Hematopoietic multipotent progenitor cell treated with erythropoietin and hydrocortisone succinate and interleukin-3 and kit ligand, for 8 days (in vitro differentiated cells): ENCODE results near the gene LRRC25.
"Not testable (repeated sequence)": the region's sequence is repeated elsewhere in the genome, so short reads cannot be mapped to it uniquely, and the experiment has no call there.

Experiments used
- DNase-seq: peaks from one replicate; pipeline ENCODE4 v3.0.0-alpha.2; 2015

LRRC25 gene

GRCh38 chr19:18401580-18402112 lies 4.2 kb upstream of the LRRC25 start:
- peak; percentile 91 for DNase-seq

DNA sequence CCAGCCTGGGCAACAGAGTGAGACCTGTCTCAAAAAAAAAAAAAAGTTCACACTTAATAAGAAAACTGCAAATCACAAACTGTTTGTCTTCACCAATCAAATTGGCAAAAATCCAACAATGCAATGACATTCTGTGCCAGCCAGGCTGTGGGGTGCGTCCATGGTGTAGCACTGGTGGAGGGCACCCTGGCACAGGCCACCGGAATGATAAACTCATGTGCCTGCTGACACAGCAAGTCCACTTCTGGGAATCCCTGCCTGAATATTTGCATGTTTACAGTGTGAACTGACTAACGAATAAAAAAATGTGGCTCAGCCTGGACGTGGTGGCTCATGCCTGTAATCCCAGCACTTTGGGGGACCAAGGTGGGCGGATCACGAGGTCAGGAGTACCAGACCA lies 1.6 kb upstream of the LRRC25 start:
- peak; percentile 91 for DNase-seq

DNA sequence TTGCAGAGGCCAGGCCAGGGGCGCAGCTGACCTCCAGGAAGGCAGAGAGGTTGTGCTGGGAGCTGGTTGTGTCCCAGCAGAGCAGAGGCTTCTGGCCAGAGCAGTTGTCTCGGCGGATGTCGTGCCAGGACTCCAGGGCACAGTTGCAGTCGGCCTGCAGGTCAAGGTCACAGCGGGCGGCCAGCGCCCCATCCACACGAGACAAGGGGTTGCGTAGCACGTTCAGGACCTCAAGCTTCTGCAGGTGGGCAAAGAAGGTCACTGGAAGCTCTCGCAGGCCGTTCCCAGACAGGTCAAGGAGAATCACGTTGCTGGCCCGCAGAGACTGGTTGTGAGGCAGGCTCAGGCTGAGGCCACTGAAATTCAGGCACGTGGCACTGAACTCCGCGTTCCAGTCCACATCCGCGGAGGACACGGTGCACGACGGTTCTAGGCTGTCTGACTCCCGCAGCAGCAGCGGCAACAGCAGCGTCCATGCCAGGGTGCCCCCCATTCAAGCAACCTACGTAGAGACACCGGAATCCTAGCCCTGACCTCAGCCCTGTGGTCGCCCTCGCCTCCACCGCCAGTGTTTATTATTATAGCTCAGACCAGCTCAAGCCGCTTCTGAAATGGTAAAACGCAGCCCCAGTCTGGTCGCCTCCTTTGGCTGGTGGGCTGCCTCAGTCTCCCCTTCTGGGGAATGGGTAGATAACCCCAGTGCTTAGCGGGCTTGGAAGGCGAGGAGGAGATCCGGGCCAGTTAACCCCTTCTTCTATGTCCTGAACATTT lies 766 bp downstream of the LRRC25 start:
- DNase-seq, result no peak

- DNase-seq, result no peak
Observed at GRCh38 chr19:18393836-18394235, 3.6 kb downstream of the LRRC25 start.

DNA sequence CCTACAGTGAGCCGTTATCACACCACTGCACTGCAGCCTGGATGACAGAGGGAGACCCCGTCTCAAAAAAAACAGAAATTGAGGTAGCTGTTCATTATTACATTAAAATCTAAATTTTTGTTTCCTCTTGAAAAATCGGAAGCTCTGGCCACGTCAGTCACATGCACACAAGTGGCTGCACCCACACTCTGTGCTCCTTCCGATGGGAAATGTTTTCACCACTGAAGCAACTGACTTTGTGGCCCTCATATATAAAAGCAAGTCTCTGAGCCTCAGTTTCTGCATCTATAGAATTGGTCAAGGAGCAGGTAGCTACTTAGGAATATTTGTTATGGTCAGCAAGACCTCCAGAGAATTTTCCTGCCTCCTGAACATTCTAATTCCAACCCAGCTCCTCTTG lies 4.5 kb downstream of the LRRC25 start:
- no peak for DNase-seq

- DNase-seq, result peak; percentile 62
Observed at GRCh38 chr19:18392417-18392816, 5.0 kb downstream of the LRRC25 start.

- no peak for DNase-seq
Observed at GRCh38 chr19:18391509-18392075, 5.8 kb downstream of the LRRC25 start.

DNA sequence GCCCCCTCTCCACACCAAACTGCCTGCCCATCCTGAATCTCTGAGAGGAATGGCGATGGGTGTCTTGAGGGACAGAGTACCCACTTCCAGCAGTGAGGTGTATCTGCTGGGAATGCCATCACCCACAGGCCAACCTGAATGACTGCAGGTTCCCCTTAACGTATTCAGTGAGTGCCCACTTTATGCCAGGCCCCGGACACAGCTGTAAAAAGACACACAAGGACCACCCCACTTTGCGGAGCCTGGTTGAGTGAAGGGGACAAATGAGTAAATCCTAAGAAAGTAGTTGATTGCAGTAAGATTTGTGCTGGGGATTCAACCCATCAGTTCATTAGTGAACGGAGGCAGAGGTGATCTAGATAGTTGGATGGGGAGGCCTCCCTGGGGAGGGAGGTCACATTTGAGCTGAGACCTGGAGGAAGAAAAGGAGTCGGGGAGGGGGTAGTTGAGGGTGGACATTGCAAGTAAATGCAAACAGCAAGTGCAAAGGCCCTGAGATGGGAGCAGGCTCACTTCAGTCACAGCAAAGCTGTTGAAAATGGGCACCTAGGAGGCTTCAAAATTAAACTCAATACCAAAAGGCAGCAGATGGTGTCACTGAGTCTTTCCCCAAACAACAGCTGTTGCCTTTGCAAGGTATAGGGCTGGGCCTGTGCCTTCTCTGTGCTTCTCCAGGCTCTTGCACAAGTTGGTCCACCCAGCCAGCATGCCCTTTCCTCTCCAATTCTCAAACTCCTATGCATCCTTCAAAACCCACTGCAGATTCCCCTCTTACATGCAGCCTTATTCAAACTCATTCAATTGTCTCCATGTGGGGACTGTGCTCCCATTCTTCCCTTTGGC lies 7.1 kb downstream of the LRRC25 start:
- peak; percentile 67 for DNase-seq

- no peak for DNase-seq
Observed at GRCh38 chr19:18389726-18390064, 7.7 kb downstream of the LRRC25 start.

GRCh38 chr19:18388960-18389725 lies 8.3 kb downstream of the LRRC25 start:
- peak; percentile 26 for DNase-seq

DNA sequence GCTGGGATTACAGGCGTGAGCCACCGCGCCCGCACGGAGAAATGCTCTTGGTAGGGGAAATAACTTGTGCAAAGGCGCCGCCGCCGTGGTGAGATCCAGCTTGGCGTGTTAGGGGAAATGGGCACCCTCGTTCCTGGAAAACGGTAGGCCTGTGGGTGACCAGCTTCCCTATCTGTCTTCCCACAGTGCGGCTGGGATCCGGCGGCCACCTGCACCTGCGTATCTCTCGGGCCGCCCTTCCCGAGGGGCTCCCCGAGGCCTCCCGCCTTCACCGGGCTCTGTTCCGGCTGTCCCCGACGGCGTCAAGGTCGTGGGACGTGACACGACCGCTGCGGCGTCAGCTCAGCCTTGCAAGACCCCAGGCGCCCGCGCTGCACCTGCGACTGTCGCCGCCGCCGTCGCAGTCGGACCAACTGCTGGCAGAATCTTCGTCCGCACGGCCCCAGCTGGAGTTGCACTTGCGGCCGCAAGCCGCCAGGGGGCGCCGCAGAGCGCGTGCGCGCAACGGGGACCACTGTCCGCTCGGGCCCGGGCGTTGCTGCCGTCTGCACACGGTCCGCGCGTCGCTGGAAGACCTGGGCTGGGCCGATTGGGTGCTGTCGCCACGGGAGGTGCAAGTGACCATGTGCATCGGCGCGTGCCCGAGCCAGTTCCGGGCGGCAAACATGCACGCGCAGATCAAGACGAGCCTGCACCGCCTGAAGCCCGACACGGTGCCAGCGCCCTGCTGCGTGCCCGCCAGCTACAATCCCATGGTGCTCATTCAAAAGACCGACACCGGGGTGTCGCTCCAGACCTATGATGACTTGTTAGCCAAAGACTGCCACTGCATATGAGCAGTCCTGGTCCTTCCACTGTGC lies 9.1 kb downstream of the LRRC25 start:
- peak; percentile 87 for DNase-seq

GRCh38 chr19:18386543-18387271 lies 10.7 kb downstream of the LRRC25 start:
- peak; percentile 69 for DNase-seq

GRCh38 chr19:18385675-18386542 lies 11.5 kb downstream of the LRRC25 start, which contains the start of gene GDF15:
Gene GDF15, plus strand, starts transcription at chr19:18386158. Its CDS starts 32 bp downstream, at chr19:18386190.
- peak; percentile 87 for DNase-seq

GRCh38 chr19:18385359-18385674 lies 12.1 kb downstream of the LRRC25 start:
- no peak for DNase-seq

DNA sequence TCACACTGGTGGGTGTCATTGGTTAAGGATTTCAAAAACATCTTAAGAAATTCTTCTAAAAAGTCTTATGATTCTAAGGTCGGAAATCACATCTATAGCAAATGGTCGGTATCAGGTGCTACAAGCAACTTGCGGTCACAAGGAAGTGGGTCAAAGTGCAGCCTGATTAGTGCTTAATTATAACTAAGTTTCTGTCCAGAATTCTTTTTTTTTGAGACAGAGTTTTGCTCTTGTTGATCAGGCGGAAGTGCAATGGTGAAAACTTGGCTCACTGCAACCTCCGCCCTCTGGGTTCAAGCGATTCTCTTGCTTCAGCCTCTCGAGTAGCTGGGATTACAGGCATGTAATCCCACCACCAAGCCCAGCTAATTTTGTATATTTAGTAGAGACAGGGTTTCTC lies 12.6 kb downstream of the LRRC25 start:
- no peak for DNase-seq

DNA sequence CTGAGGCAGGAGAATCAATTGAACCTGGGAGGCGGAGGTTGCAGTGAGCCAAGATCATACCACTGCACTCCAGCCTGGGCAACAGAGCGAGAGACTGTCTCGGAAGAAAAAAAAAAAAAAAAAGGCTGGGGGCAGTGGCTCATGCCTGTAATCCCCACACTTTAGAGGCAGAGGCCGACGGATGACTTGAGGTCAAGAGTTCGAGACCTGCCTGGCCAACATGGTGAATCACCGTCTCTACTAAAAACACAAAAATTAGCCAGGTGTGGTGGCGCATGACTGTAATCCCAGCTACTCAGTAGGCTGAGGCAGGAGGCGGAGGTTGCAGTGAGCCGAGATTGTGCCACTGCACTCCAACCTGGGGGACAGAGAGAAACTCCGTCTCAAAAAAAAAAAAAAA lies 13.8 kb downstream of the LRRC25 start:
- not testable (repeated sequence) for DNase-seq

- DNase-seq, result no peak
Observed at GRCh38 chr19:18380843-18381242, 16.6 kb downstream of the LRRC25 start.

- DNase-seq, result peak; percentile 67
Observed at GRCh38 chr19:18379803-18380747, 17.3 kb downstream of the LRRC25 start.

DNA sequence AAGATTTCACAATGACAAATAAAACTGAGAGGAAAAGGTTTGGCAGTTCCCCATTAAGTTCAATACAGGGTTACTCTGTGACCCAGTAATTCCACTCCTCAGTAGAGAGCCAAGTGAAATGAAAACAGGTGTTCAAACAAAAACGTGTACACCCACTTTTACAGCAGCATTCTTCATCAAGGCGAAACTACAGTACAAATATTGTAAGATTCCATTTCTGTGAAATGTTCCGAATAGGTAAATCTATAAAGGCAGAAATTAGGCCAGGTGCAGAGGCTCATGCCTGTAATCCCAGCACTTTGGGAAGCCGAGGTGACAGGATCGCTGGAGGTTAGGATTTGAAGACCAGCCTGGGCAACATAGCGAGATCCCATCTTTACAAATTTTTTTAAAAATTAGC lies 20.4 kb downstream of the LRRC25 start:
- DNase-seq, result no peak
